Fibroblast of the aortic adventitia (primary cell): ENCODE measurements around the gene ATRNL1. TPM values are rescaled to one million over a fixed set of nuclear protein-coding genes. Genes with fewer than 3 reads are reported as not detected.
"Not testable (repeated sequence)": the region's sequence is repeated elsewhere in the genome, so short reads cannot be mapped to it uniquely, and the experiment has no call there.

Experiments used
- DNase-seq: peaks from one replicate; pipeline ENCODE4 v3.0.0-alpha.2; 2010; ENCODE audit warnings: low read depth
- H3K4me3 ChIP-seq: 2 replicates; pipeline ENCODE4 v1.5.1; 2011; ENCODE audit warnings: low read depth, mild to moderate bottlenecking, control low read depth, low read length, moderate library complexity
- total RNA-seq: library from RNA; depleted of rRNA; stranded (reverse); fragments of >200 nt; gene quantifications from 2 replicates; pipeline ENCODE4 v1.2.3, GENCODE V29; 2012; ENCODE audit warnings: low replicate concordance
- TF ChIP-seq, protein P1 (sequence below): IDR thresholded peaks from 2 replicates; pipeline ENCODE4 v1.5.1; 2011; ENCODE audit warnings: mild to moderate bottlenecking, low read length, control low read depth, inconsistent platforms; ENCODE audit not compliant: insufficient read depth

ATRNL1 gene
- total RNA-seq, 1 donor, result 1.9 TPM

DNA sequence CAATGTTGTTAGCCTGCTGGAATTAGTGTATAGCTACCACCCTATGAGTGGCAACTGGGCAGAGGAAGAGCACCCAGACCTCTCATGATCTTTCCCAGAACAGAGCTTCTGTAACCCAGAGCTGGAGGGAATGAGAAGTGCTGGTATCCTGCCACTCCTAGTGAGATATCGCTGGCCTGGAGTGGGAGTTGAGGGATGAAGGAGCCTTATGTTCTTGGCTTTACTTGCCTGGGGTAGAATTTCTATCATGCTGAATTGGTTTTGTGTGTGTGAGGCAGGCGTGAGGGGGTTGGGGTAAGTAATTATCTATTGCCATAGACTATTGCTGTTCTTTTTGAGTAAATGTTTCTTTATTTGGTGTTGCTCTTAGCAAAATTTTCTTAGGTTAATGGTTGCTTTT, 146.6 kb downstream of the ATRNL1 start:
- no peak for DNase-seq
- TF ChIP-seq, protein P1, sequence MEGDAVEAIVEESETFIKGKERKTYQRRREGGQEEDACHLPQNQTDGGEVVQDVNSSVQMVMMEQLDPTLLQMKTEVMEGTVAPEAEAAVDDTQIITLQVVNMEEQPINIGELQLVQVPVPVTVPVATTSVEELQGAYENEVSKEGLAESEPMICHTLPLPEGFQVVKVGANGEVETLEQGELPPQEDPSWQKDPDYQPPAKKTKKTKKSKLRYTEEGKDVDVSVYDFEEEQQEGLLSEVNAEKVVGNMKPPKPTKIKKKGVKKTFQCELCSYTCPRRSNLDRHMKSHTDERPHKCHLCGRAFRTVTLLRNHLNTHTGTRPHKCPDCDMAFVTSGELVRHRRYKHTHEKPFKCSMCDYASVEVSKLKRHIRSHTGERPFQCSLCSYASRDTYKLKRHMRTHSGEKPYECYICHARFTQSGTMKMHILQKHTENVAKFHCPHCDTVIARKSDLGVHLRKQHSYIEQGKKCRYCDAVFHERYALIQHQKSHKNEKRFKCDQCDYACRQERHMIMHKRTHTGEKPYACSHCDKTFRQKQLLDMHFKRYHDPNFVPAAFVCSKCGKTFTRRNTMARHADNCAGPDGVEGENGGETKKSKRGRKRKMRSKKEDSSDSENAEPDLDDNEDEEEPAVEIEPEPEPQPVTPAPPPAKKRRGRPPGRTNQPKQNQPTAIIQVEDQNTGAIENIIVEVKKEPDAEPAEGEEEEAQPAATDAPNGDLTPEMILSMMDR, result no peak
- no peak overlapping the region for H3K4me3 ChIP-seq

DNA sequence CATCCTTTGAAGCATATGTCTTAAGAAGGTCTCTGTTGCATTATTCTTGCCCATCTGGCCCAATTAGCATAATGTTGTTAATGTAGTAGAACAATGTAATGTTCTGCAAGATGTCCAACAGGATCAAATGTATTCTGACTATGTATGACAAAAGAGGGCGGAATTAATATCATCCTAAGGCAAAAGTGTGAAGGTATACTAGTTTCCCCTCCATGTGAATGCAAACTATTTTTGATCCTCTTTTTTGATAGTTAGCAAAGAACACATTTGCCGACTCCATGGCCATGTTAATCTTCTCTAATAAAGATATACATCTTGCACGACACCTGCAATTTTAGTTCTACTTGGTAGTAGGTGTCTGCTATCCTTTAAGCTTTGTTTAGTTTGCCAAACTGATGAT, 157.6 kb downstream of the ATRNL1 start:
- TF ChIP-seq, protein P1, result no peak
- H3K4me3 ChIP-seq, result no peak overlapping the region
- no peak for DNase-seq

DNA sequence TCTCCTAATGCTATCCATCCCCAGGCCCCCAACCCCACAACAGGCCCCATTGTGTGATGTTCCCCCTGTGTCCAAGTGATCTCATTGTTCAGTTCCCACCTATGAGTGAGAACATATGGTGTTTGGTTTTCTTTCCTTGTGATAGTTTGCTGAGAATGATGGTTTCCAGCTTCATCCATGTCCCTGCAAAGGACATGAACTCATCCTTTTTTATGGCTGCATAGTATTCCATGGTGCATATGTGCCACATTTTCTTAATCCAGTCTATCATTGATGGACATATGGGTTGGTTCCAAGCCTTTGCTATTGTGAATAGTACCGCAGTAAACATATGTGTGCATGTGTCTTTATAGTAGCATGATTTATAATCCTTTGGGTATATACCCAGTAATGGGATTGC, 160.6 kb downstream of the ATRNL1 start:
- not testable (repeated sequence) for DNase-seq, H3K4me3 ChIP-seq

DNA sequence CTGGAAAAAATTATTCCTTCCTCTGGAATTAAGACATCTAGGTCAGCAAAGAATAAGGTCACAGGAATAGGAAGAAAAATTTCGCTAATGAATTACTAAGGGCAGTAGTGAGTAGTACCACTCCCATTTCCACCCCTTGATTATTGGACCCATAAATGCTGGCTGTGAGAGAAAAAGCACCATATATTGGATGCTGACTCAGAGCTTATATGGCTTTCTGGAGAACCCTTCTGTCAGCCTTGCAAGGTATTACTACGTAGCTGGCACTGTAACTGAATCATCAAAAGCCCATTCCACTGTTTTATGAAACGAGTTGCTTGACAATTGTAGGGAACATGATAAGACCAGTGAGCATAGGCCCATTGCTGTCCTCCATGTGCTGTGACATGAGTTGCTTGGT, 179.3 kb downstream of the ATRNL1 start:
- TF ChIP-seq, protein P1, result no peak
- DNase-seq, result no peak
- H3K4me3 ChIP-seq, result no peak overlapping the region

DNA sequence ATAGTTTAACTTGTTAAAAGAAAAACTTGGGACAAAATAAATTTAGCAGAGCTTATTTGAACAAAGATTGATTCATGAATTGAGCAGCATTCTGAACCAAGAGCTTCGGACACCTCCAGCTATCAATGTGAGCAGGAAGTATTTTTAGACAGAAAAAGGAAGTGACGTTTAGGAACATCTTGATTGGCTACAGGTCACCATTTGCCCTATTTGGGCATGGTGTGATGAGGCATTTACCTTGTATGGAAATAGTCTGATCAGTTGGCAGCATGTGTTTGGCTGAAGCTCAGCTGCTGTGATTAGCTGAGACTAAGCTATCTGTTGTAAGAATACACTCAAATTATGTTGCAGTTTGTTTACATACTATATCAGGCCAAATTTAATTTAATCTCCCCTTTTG, 185.1 kb downstream of the ATRNL1 start:
- H3K4me3 ChIP-seq, result no peak overlapping the region
- DNase-seq, result no peak
- TF ChIP-seq, protein P1, result no peak

DNA sequence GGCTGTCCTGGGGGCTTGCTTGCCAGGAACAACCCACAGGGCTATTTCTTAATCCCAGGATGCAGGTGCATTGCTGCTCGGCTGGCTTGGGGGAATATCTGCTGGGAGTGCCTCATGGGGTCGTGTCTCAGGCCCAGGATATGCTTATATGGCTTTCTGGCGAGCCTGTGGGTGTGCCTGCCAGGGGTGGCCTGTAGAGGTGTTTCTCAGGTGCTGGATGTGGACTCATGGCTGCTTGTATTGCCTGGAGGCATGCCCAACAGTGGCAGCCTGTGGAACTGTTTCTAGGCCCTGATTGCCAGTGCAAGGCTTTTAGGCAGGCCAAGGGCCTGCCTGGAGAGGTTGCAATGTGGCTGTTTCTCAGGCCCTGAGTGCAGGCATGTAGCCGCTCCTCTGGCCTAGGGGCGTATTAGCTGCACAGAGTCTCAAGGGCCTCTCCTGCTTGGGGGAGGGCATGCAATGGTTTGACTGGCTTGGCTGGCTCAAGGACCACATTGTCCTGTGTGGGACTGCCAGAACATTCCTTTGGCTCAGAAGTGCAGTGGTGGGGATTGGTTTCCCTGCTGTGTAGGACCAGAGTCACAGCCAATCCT, 202.1 kb downstream of the ATRNL1 start:
- TF ChIP-seq, protein P1, result no peak
- DNase-seq, result no peak
- no peak overlapping the region for H3K4me3 ChIP-seq

DNA sequence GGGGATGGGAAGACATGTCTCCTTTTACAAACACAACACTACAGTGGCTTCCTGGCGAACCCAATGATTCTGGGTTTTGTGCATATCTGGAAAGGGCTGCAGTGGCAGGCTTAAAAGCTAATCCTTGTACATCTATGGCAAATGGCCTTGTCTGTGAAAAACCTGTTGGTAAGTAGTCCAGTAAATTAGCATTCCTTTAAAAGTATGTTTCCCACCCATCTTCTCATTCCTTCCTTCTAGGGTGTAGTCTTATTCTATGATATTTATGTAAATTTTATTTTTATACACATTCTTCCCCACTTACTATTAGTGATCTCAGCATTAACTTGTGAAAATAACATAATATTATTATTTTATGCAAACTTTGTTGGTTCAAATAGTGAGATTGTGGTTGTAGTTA, 206.9 kb downstream of the ATRNL1 start:
- no peak for DNase-seq
- no peak overlapping the region for H3K4me3 ChIP-seq
- TF ChIP-seq, protein P1, result no peak

DNA sequence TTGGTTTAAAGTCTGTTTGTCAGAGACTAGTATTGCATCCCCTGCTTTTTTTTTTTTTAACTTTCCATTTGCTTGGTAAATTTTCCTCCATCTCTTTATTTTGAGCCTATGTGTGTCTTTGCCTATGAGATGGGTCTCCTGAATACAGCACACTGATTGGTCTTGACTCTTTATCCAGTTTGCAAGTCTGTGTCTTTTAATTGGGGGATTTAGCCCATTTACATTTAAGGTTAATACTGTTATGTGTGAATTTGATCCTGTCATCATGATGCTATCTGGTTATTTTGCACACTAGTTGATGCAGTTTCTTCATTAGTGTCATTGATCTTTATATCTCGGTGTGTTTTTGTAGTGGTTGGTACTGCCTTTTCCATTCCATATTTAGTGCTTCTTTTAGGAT, 226.5 kb downstream of the ATRNL1 start:
- H3K4me3 ChIP-seq, DNase-seq: not testable (repeated sequence)
